Smooth muscle cell (in vitro differentiated cells): ENCODE results near the gene ADAMTS15. TPM values are rescaled to one million over a fixed set of nuclear protein-coding genes. Genes with fewer than 3 reads are reported as not detected.

ENCODE experiments used
- DNase-seq: peaks from one replicate; lab custom pipeline; 2025; ENCODE audit not compliant: unreplicated experiment; lab: John Stamatoyannopoulos, UW
- H2AFZ ChIP-seq: fragments of 200-600 bp; sonication (generic); 2 replicates; pipeline ENCODE4 v1.6.0; 2016; ENCODE audit warnings: antibody characterized with exemption, low read depth, mild to moderate bottlenecking
- H3F3A ChIP-seq: fragments of 200-600 bp; sonication (generic); 2 replicates; pipeline ENCODE4 v1.6.0; 2017; ENCODE audit warnings: antibody characterized with exemption, low read depth
- H3K27ac ChIP-seq: fragments of 200-600 bp; sonication (generic); 2 replicates; pipeline ENCODE4 v1.5.1; 2016; ENCODE audit warnings: low read depth, mild to moderate bottlenecking
- H3K27me3 ChIP-seq: fragments of 200-600 bp; sonication (generic); 2 replicates; pipeline ENCODE4 v1.6.1; 2016; ENCODE audit warnings: low read depth, mild to moderate bottlenecking
- H3K36me3 ChIP-seq: fragments of 200-600 bp; sonication (generic); 2 replicates; pipeline ENCODE4 v1.5.1; 2016; ENCODE audit warnings: low read depth
- H3K4me1 ChIP-seq: fragments of 200-600 bp; sonication (generic); 2 replicates; pipeline ENCODE4 v1.5.1; 2016; ENCODE audit warnings: low read depth
- H3K4me2 ChIP-seq: fragments of 200-600 bp; sonication (generic); 2 replicates; pipeline ENCODE4 v1.6.0; 2016; ENCODE audit warnings: mild to moderate bottlenecking
- H3K4me3 ChIP-seq: fragments of 200-600 bp; sonication (generic); 2 replicates; pipeline ENCODE4 v1.5.1; 2016; ENCODE audit warnings: mild to moderate bottlenecking
- H3K79me2 ChIP-seq: fragments of 200-600 bp; sonication (generic); 2 replicates; pipeline ENCODE4 v1.6.0; 2016; ENCODE audit warnings: low read depth, mild to moderate bottlenecking
- H3K9ac ChIP-seq: fragments of 200-600 bp; sonication (generic); 2 replicates; pipeline ENCODE4 v1.6.0; 2016; ENCODE audit warnings: low read depth
- H3K9me3 ChIP-seq: fragments of 200-600 bp; sonication (generic); replicated peaks from 2 replicates; pipeline ENCODE4 v1.5.1; 2016; ENCODE audit warnings: low read depth
- H4K20me1 ChIP-seq: fragments of 200-600 bp; sonication (generic); 2 replicates; pipeline ENCODE4 v1.6.0; 2016; ENCODE audit warnings: low read depth
- CTCF ChIP-seq: fragments of 200-600 bp; sonication (generic); IDR thresholded peaks from 2 replicates; pipeline ENCODE4 v1.5.1; 2017; ENCODE audit warnings: borderline replicate concordance, mild to moderate bottlenecking, antibody characterized with exemption; ENCODE audit not compliant: insufficient read depth, poor library complexity, severe bottlenecking
- WGBS: methylation state at CpG from one replicate; pipeline ENCODE4 v1.1.7; 2016; ENCODE audit warnings: low lambda C conversion rate; 5-methylcytosine and 5-hydroxymethylcytosine counted together
- polyA plus RNA-seq: library from polyadenylated mRNA; unstranded; fragments of >200 nt; fragmentation: Nextera tagmentation; extraction: Ambion mirVana; gene quantifications from 2 replicates; pipeline ENCODE4 v1.2.1, GENCODE V29; 2016
- total RNA-seq: library from RNA; depleted of rRNA; stranded (reverse); fragments of >200 nt; gene quantifications from 2 replicates; pipeline ENCODE4 v1.2.3, GENCODE V29; 2014

Gene ADAMTS15
- total and polyA plus RNA-seq, 2 experiments from 2014 or later: 1.4 to 3.4 TPM

- H4K20me1 ChIP-seq: no peaks in the 10 kb centered on the region
- no peaks in the 10 kb centered on the region for H3K79me2 ChIP-seq
- peaks cover 42% of the 10 kb centered on the region for H3K27me3 ChIP-seq
- peak; percentile 10 for DNase-seq
- TF ChIP-seq CTCF: no peak
- no peaks in the 10 kb centered on the region for H3K9me3 ChIP-seq
- WGBS: 62% methylated on average over 16 of the region's 16 CpGs
- H3K4me1 ChIP-seq: no peaks in the 10 kb centered on the region
- H3F3A ChIP-seq: no peaks in the 10 kb centered on the region
- no peak overlapping the region for H3K9ac ChIP-seq
- H3K36me3 ChIP-seq: no peaks in the 10 kb centered on the region
- peak overlapping the region; percentile 16 for H3K4me2 ChIP-seq
- H3K4me3 ChIP-seq: no peak overlapping the region
- no peak overlapping the region for H3K27ac ChIP-seq
- H2AFZ ChIP-seq: no peak overlapping the region
These were observed 34.9 kb upstream of the ADAMTS15 start for GRCh38 chr11:130413405-130414106.

GRCh38 chr11:130414107-130415080, 34.1 kb upstream of the ADAMTS15 start:
- Histone ChIP-seq H2AFZ (no peak overlapping the region), H3K27me3 (peaks cover 42% of the 10 kb centered on the region), H3K4me3 (no peak overlapping the region), H3K36me3 (no peaks in the 10 kb centered on the region), H3K79me2 (no peaks in the 10 kb centered on the region), H3K4me2 (no peak overlapping the region), H3K4me1 (no peaks in the 10 kb centered on the region), H3K9ac (no peak overlapping the region), H3F3A (no peaks in the 10 kb centered on the region), H3K9me3 (no peaks in the 10 kb centered on the region), H4K20me1 (no peaks in the 10 kb centered on the region), H3K27ac (no peak overlapping the region)
- WGBS: 91% methylated on average over 24 of the region's 24 CpGs
- no peak for DNase-seq
- TF ChIP-seq CTCF: no peak

DNA sequence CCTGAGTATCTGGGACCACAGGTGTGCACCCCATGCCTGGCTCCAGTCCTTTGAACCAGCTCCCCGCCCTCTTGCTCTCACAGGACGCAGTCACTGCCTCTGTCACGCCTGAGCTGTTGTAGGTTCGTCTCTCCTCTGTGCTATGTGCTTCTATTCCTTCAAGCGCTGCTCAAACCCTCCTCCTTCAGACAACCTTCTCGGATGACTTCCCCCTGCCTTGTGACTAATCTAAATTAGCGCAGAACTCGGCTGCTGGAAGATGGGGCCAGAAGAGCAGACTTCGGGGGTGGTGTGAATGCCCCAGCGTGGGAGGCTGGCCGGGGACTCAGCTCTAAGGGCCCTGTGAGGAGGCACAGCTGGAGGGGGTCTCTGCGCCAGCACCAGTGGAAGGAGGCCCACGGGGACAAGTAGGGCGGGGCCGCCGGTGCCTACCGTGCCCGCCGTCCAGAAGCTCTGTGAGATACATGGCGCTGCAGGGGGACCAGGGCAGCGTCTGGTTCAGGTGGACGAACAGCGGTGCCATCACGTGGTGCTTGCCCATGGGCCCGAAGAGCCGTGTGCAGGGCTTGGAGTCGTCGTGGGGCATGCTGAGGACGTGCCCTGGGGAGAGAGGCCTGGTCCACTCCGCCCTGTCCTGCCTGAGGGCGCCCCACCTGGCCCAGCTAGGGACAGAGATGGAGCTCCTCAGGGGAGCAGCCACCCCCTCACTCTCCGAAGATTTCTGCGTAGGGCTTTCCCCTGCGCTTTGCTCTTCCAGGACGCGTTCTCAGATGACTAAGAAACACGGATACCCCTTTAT, 32.5 kb upstream of the ADAMTS15 start:
- Histone ChIP-seq H3K9me3 (no peaks in the 10 kb centered on the region), H3K27ac (no peak overlapping the region), H3K36me3 (no peaks in the 10 kb centered on the region), H3K27me3 (peaks cover 42% of the 10 kb centered on the region), H3F3A (no peaks in the 10 kb centered on the region), H3K9ac (no peak overlapping the region), H2AFZ (no peak overlapping the region), H4K20me1 (no peaks in the 10 kb centered on the region), H3K4me3 (no peak overlapping the region), H3K4me2 (no peak overlapping the region), H3K79me2 (no peaks in the 10 kb centered on the region), H3K4me1 (no peaks in the 10 kb centered on the region)
- no peak for DNase-seq
- no peak for TF ChIP-seq CTCF
- 82% methylated on average over 23 of the region's 37 CpGs for WGBS
